ENCODE data around the gene EYA2.

GRCh38 chr20:46850416-46850815 is 44.2 kb upstream of the EYA2 start:
- no peak for TF ChIP-seq EZH2 (IDR thresholded peaks at IDR 0.05; ENCODE audit: borderline replicate concordance, insufficient read depth, low read depth, low read length, poor library complexity, severe bottlenecking)
- no peak for TF ChIP-seq CTCF (IDR thresholded peaks at IDR 0.05)

All from B cell (primary cell).